A204.1 (cell line): ENCODE results near the gene ZFYVE19.
"Not testable (repeated sequence)": the region's sequence is repeated elsewhere in the genome, so short reads cannot be mapped to it uniquely, and the experiment has no call there.

ENCODE experiments used
- FAIRE-seq: peaks from 2 replicates; lab custom pipeline; 2012; peaks lifted over from hg19 to GRCh38; lab: Jason Lieb, UNC

ZFYVE19 gene

DNA sequence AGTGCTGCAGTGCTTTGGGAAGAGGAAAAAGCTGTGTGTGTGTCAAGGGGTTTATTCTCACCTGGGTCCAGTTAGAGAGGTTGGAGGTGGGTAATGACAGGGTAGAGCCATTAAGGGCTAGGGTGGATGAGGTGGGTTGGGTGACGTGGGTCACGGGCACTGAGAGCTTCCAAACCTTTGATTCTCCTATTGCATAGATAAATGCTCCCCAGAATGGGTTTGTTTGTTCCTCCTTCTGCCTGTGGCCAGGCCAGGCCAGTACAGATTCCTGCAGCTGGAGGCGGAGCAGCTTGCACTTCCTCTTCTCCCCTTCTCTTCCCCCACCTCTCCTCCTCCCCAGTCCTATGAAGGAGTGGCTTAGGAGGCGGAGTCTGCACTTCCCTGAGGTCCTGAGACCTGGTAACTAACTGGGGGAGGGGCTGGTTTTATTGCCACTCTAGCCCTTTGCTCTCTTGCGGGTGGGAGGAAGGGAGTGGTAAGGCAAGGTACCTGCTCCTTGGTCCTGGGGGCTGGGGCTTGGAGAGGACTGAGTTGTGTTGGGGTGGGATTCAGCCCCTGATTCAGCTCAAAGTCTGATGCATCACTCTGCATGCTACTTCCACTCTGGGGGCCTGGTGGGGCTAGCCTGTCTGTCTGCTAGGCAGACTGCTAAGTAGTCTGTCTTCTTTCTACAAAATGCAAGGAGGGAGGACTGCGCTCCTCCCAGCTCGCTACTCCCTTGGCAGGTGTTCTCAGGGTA is 40.5 kb downstream of the ZFYVE19 start:
- no peak for FAIRE-seq

DNA sequence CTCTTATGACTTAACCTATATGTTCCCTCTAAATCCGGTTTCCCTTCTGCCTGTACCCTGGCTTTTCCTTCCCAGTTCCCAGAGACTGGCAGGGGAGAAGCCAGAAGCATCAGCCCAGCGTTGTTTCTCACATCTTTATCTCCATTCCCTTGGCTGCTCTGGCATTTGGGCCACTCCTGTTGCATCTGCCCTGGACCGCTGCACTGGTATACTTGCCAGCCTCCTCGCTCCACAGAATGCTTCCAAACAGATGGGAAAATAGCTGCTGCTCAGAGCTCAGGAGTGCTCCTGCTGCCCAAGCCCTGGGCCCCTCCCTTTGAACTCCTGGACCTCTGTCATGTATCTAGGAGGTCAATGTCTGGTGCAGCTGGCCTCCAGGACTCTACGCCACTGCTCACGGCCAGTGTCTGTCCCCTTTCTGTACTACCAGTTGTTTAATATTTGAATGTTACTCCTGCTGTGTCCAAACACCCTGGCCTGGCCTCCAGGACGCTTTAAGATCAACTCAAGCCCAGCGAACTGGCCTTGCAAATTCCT is 43.8 kb downstream of the ZFYVE19 start:
- no peak for FAIRE-seq

DNA sequence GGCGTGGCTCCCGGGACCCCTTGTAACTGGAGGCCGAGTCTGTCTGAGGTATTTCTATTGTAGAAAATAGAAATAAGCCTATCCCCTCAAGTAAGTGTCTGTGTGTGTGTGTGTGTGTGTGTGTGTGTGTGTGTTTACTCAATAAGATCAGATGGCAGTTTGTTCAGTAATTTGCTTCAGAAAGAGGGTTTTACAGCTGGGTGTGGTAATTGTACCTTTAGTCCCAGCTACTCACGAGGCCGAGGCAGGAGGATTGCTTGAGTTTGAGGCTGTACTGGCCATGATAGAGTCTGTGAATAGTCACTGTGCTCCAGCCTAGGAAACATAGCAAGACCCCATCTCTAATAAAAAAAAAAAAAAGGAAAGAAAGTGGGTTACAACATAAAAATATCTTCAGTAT is 45.6 kb downstream of the ZFYVE19 start:
- FAIRE-seq, result no peak

DNA sequence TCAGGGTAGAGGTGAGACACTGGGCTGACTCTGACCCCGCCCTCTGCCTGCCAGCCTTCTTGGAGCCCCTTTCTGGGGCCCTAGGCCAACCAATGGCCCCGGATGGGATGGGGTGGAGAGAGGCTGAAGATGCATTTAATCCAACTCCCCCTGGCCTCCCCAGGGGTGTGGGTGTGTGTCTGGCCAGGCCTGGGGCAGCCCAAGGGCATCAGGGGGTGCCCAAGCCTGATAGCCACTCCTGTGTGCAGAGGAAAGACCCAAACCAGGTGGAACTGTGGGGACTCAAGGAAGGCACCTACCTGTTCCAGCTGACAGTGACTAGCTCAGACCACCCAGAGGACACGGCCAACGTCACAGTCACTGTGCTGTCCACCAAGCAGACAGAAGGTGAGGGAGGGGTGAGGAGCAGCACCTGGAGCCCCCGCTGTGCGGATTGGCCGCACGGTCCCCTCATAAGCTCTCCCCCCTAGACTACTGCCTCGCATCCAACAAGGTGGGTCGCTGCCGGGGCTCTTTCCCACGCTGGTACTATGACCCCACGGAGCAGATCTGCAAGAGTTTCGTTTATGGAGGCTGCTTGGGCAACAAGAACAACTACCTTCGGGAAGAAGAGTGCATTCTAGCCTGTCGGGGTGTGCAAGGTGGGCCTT is 46.5 kb downstream of the ZFYVE19 start:
- no peak for FAIRE-seq

DNA sequence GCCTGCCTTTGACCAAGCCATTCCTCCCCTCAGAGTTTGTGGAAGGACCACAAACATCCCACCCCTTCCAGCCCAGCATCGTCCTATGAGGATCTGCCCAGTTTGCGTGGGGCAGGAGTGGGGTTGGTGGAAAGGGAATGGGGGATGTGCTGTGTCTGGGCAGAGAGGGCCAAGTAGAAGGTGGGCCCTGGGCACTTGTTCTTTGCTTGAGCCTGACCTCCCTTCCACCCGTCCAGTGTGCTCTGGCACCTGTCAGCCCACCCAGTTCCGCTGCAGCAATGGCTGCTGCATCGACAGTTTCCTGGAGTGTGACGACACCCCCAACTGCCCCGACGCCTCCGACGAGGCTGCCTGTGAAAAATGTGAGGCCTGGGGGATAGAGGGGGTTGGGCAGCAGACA is 47.3 kb downstream of the ZFYVE19 start:
- no peak for FAIRE-seq

DNA sequence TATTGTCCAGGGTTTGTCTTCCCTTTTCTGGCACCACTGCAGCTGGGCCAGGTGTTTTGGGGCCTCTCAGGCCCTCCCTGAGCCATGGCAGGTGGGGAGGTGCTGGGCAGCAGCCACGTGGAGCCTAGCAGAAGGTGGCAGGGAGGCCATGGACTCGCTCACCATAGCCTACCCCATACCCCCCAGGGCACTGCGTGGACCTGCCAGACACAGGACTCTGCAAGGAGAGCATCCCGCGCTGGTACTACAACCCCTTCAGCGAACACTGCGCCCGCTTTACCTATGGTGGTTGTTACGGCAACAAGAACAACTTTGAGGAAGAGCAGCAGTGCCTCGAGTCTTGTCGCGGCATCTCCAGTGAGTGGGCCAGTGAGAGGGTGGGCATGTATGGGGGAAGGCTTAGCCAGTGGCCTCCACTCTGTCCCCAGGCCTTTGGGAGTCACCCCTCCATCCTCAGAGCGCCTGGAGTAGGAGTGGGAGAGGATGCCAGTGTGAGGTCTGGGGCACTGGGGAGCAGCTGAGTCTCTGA is 48.9 kb downstream of the ZFYVE19 start:
- no peak for FAIRE-seq

DNA sequence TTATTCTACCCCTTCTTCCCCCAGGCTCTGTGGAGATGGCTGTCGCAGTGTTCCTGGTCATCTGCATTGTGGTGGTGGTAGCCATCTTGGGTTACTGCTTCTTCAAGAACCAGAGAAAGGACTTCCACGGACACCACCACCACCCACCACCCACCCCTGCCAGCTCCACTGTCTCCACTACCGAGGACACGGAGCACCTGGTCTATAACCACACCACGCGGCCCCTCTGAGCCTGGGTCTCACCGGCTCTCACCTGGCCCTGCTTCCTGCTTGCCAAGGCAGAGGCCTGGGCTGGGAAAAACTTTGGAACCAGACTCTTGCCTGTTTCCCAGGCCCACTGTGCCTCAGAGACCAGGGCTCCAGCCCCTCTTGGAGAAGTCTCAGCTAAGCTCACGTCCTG is 49.9 kb downstream of the ZFYVE19 start:
- no peak for FAIRE-seq

DNA sequence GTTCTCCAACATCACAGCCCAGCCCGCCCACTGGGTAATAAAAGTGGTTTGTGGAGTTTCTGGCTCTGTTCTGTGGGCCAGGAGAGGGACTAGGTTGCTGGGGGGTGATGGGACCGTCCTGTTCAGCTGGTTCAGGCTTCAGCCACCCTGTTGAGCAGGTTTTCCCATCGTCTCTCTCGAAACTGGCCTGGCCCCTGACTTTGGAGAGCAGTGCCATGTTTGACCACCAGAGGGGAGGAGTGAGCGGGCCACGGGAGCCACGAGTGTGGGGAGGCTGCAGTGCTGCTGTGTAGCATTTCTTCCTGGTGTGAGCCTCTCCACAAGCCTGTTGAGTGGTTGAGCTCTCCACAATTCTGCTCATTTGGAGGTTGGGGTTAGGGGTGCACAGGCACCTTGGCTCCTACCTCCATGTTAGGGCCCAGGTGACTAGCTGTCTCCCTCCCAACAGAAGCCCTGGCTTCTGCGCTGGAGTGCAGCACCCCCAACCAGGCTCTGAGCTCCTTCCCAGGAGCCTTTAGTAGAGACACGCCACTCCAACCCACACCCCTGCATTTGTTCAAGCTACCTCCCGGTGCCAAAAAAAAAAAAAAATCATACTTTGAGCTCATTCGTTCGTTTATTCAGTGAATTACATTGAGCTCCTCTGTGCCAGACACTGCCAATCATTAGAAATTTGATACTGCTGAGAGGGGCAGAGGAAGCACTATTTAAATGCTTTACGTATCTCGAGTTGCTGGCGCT is 50.9 kb downstream of the ZFYVE19 start:
- FAIRE-seq, result no peak

DNA sequence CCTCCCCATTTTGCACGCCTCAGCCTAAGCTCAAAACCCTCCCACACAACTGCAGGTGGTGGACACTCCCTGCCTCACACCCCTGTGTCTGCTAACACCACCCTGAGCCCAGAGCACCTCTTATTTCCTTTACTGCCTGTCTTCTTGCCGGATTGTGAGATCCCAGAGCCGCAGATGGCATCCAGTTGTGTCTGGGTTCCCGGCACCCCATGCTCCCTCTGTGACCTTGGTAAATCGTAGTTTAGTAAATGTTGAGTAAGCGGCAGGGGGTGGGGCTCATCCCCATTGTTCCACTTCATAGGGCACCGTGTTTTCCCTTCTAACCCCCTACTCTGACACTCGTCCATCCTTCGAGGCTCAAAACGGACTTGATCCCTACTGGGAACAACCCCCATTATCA is 51.8 kb downstream of the ZFYVE19 start:
- no peak for FAIRE-seq

DNA sequence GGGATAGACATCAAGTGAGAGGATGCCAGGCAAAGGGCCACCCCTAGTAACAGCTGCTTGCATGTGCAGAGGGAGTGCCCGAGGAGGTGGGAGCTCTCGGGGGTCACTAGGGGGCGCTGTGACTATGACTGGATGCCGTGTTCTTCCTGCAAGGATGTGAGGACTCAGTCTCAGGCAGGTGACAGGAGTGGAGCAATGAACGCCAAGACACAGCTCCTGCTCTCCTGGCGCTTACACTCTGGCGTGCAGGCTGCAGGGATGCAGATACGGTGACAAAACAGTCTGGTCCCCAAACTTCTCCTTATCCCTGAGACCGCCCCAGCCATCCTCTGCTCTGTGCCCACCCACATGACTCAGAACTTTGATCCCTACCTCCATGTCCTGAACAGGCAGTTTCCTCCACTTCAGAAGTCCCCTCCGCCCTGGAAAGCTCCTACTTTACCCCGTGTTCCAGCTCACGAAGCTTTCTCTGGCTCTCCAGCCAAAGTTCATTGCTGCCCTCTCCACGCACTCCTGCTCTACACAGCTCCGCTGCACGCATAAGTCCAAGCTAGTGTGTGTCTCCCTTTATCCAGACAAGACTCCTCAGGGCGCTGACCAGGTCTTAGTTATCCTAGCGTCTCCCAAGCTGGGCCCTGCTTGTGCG is 52.4 kb downstream of the ZFYVE19 start:
- FAIRE-seq, result no peak

DNA sequence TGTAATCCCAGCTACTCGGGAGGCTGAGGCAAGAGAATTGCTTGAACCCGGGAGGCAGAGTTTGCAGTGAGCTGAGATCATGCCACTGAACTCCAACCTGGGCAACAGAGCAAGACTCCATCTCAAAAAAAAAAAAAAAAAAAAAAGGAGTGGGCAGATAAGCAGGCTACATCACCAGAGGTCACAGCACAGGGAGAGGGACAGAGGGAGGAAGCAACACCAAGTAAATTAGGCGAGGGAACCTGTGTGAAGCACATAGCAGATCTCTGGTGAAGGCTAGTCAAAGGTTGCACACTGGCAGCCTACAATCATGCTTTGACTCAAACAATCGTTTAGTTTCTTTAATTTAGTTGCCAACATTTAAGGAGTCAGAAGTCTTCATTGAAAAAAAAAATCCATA is 54.3 kb downstream of the ZFYVE19 start:
- not testable (repeated sequence) for FAIRE-seq

DNA sequence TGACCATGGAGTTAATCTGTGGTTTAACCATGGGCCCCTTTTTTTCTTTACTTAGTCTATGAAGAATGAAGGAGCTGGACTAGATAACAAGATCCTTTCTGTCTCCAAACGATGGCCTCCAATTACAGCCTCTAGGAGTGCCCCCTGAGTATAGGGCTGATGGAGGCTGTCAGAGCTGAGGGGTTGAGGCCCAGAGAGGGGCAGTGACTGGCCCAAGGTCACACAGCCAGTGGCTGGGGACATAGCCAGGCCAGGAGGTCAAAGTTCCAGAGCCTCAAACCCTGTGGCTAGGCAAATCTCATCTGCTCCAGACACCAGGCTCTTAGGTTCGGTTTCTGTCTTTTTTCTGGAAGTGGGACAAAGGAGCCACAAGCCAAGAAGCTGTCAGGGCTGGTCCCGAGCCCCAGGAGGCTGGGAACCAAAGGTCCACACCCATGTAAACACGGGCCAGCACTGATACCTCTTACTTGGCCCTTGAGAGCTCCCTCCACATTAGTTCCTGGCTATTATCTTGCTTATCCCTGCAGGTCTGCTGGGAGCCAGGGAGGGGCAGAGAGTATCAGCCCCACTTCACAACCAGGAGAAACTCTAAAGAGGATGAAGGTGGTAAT is 56.9 kb downstream of the ZFYVE19 start:
- no peak for FAIRE-seq
